Urinary bladder (tissue), 4 donors: ENCODE measurements around the gene TEX101. TPM values are rescaled to one million over a fixed set of nuclear protein-coding genes. Genes with fewer than 3 reads are reported as not detected.
A peak's percentile ranks its signal among the peaks of the same experiment; 100 is the strongest.

ENCODE experiments used
- DNase-seq: peaks from one replicate; pipeline ENCODE4 v3.0.0-alpha.2; 2015; ENCODE audit errors: extremely low spot score
- H3K27ac ChIP-seq: one replicate; pipeline ENCODE4 v1.5.1; 2013; ENCODE audit warnings: low read depth, mild to moderate bottlenecking, moderate library complexity
- H3K36me3 ChIP-seq: one replicate; pipeline ENCODE4 v1.6.1; 2013; ENCODE audit warnings: mild to moderate bottlenecking, moderate library complexity; ENCODE audit not compliant: insufficient read depth
- H3K4me1 ChIP-seq: one replicate; pipeline ENCODE4 v1.6.1; 2013; ENCODE audit warnings: mild to moderate bottlenecking, moderate library complexity; ENCODE audit not compliant: insufficient read depth
- H3K4me3 ChIP-seq: one replicate; pipeline ENCODE4 v1.5.1; 2013; ENCODE audit warnings: low read depth, low read length
- WGBS: extraction: QIAGEN DNeasy Blood & Tissue Kit; methylation state at CpG from one replicate; pipeline ENCODE4 v1.1.7; 2013; 5-methylcytosine and 5-hydroxymethylcytosine counted together
- polyA plus RNA-seq: library from polyadenylated mRNA; stranded (reverse); fragments of 200-250 nt; gene quantifications from one replicate; pipeline ENCODE4 v1.2.3, GENCODE V29; 2013
- total RNA-seq: library from RNA; depleted of rRNA; stranded (reverse); fragments of >200 nt; gene quantifications from one replicate; pipeline ENCODE4 v1.2.3, GENCODE V29; 2014
- donor health status: healthy with polysubstance abuse.
- donor health status: healthy.

Gene TEX101
- total and polyA plus RNA-seq, 2 donors = not detected

- 25% methylated on average over 14 of the region's 14 CpGs for WGBS
- H3K4me3 ChIP-seq = no peak overlapping the region
- H3K27ac ChIP-seq = no peak overlapping the region
- H3K36me3 ChIP-seq = no peaks in the 10 kb centered on the region
- DNase-seq = no peak
- H3K4me1 ChIP-seq = no peaks in the 10 kb centered on the region
Measured at GRCh38 chr19:43446746-43447489, 32.2 kb downstream of the TEX101 start.

- no peak for DNase-seq
- H3K4me1 ChIP-seq = no peaks in the 10 kb centered on the region
- H3K4me3 ChIP-seq = no peak overlapping the region
- no peaks in the 10 kb centered on the region for H3K36me3 ChIP-seq
- 93% methylated on average over 9 of the region's 9 CpGs for WGBS
- H3K27ac ChIP-seq = no peak overlapping the region
Measured at GRCh38 chr19:43447655-43448054, 33.0 kb downstream of the TEX101 start.

GRCh38 chr19:43450545-43450997, 35.9 kb downstream of the TEX101 start:
- H3K4me1 ChIP-seq = no peaks in the 10 kb centered on the region
- H3K27ac ChIP-seq = no peak overlapping the region
- no peak for DNase-seq
- no peaks in the 10 kb centered on the region for H3K36me3 ChIP-seq
- WGBS = 77% methylated on average over 2 of the region's 2 CpGs
- H3K4me3 ChIP-seq = no peak overlapping the region

- no peak for DNase-seq
- H3K4me1 ChIP-seq = no peaks in the 10 kb centered on the region
- no peak overlapping the region for H3K27ac ChIP-seq
- 65% methylated on average over 3 of the region's 3 CpGs for WGBS
- no peak overlapping the region for H3K4me3 ChIP-seq
- H3K36me3 ChIP-seq = no peaks in the 10 kb centered on the region
Measured at GRCh38 chr19:43452582-43452981, 37.9 kb downstream of the TEX101 start.

- DNase-seq = no peak
- 76% methylated on average over 2 of the region's 2 CpGs for WGBS
- Histone ChIP-seq H3K27ac (no peak overlapping the region), H3K4me3 (no peak overlapping the region), H3K4me1 (no peaks in the 10 kb centered on the region), H3K36me3 (no peaks in the 10 kb centered on the region)
Measured at GRCh38 chr19:43454031-43454430, 39.3 kb downstream of the TEX101 start.

GRCh38 chr19:43455321-43456113, 40.8 kb downstream of the TEX101 start:
- H3K36me3 ChIP-seq = no peaks in the 10 kb centered on the region
- H3K4me3 ChIP-seq = no peak overlapping the region
- WGBS = 39% methylated on average over 10 of the region's 10 CpGs
- H3K4me1 ChIP-seq = no peaks in the 10 kb centered on the region
- DNase-seq = no peak
- no peak overlapping the region for H3K27ac ChIP-seq

- WGBS = 74% methylated on average over 4 of the region's 4 CpGs
- no peaks in the 10 kb centered on the region for H3K4me1 ChIP-seq
- H3K4me3 ChIP-seq = no peak overlapping the region
- H3K27ac ChIP-seq = no peak overlapping the region
- no peaks in the 10 kb centered on the region for H3K36me3 ChIP-seq
- no peak for DNase-seq
Measured at GRCh38 chr19:43457809-43458208, 43.1 kb downstream of the TEX101 start.

GRCh38 chr19:43460362-43461016, 45.8 kb downstream of the TEX101 start:
- Histone ChIP-seq H3K4me3 (no peak overlapping the region), H3K36me3 (no peaks in the 10 kb centered on the region), H3K4me1 (no peaks in the 10 kb centered on the region), H3K27ac (no peak overlapping the region)
- 59% methylated on average over 16 of the region's 16 CpGs for WGBS
- DNase-seq = no peak

GRCh38 chr19:43461303-43461702, 46.6 kb downstream of the TEX101 start:
- 92% methylated on average over 12 of the region's 12 CpGs for WGBS
- no peak for DNase-seq
- Histone ChIP-seq H3K4me1 (no peaks in the 10 kb centered on the region), H3K4me3 (no peak overlapping the region), H3K36me3 (no peaks in the 10 kb centered on the region), H3K27ac (no peak overlapping the region)

- Histone ChIP-seq H3K4me3 (no peak overlapping the region), H3K36me3 (no peaks in the 10 kb centered on the region), H3K27ac (no peak overlapping the region), H3K4me1 (no peaks in the 10 kb centered on the region)
- WGBS = 89% methylated on average over 7 of the region's 7 CpGs
- no peak for DNase-seq
Measured at GRCh38 chr19:43462383-43462782, 47.7 kb downstream of the TEX101 start.

- WGBS = 9% methylated on average over 33 of the region's 33 CpGs
- DNase-seq = no peak
- Histone ChIP-seq H3K4me1 (no peaks in the 10 kb centered on the region), H3K27ac (peak overlapping the region; percentile 11), H3K4me3 (peak overlapping the region; percentile 48), H3K36me3 (no peaks in the 10 kb centered on the region)
Measured at GRCh38 chr19:43462785-43463380, 48.2 kb downstream of the TEX101 start.

GRCh38 chr19:43463381-43464133, 48.9 kb downstream of the TEX101 start:
- Histone ChIP-seq H3K36me3 (no peaks in the 10 kb centered on the region), H3K4me1 (no peaks in the 10 kb centered on the region), H3K4me3 (peak overlapping the region; percentile 48), H3K27ac (peak overlapping the region; percentile 80)
- WGBS = under 1% methylated on average over 57 of the region's 57 CpGs
- DNase-seq = peak; percentile 86
